Measurements from ENCODE around the gene ZFAND3.

Gene ZFAND3

DNA sequence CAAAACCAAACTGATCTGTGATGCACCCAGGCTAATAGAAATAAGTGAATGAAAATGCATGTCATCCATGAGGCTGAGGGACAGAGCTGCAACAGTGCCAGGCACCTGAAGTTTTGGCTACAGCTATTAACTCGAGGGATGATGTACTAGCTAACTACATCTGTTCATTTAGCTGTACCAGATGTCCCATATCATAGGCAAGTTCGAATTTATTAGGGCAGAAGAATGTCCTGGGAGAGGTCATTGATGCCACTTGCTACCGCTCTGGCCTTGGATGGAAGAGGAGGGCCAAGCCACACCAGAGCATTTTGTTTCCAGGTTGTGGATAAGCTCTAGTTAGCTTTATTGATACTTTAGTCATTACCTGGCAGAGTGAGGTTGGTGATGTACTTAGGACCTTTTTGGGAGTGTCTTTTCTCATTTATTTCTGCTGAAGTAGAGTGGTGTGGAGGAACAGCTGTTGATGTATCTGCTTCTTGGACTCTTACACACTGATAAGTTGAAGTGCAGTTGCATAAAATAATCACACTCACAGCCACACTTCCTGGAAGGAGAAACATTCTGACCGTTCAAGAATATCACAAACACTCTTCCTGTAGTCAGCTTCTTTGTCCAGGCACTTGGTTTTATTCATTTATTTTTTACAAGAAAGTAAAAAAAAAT lies 8.2 kb downstream of the ZFAND3 start:
- no CpG with 5 or more reads among the region's 4 CpGs for WGBS (ENCODE audit: insufficient coverage, insufficient read length)
- Histone ChIP-seq H3K4me1 (ENCODE audit: control insufficient read depth, insufficient read depth, low read length) (peaks cover 1% of the 10 kb centered on the region; the same call in 1 of the 2 replicates), H3K27ac (ENCODE audit: low read length) (no peak overlapping the region), H3K36me3 (ENCODE audit: control insufficient read depth, insufficient read depth, low read length) (no peaks in the 10 kb centered on the region), H3K27me3 (ENCODE audit: control insufficient read depth, insufficient read depth, low read length) (no peaks in the 10 kb centered on the region), H3K9me3 (ENCODE audit: control insufficient read depth, insufficient read depth, low read length) (no peaks in the 10 kb centered on the region), H3K4me3 (ENCODE audit: low read length) (no peak overlapping the region)
- no peak for DNase-seq (ENCODE audit: low read depth, low spot score)

DNA sequence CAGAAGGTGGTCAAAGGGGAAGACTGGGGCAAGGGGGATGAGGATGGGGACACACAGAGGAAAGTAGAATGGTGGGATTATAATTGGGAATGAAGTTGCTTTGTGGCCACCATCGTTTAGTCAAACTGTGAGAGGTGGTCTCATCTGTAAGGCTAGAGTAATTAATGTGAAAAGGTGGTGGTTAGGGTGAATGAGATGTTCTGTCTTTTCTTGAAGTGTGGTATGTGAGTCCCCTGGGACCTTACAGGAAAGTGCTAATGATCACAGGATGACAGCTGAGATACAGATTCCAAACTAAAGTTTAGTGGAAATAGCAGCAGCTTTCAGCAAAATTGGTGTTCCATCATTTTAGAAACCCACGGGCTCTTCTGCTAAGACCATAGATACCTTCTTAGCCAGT lies 10.7 kb downstream of the ZFAND3 start:
- WGBS (ENCODE audit: insufficient coverage, insufficient read length) = no CpG with 5 or more reads among the region's 2 CpGs
- H3K27ac ChIP-seq (ENCODE audit: low read length) = no peak overlapping the region
- H3K9me3 ChIP-seq (ENCODE audit: control insufficient read depth, insufficient read depth, low read length) = no peaks in the 10 kb centered on the region
- no peak for DNase-seq (ENCODE audit: low read depth, low spot score)
- peaks cover 1% of the 10 kb centered on the region; the same call in 1 of the 2 replicates for H3K4me1 ChIP-seq (ENCODE audit: control insufficient read depth, insufficient read depth, low read length)
- H3K27me3 ChIP-seq (ENCODE audit: control insufficient read depth, insufficient read depth, low read length) = no peaks in the 10 kb centered on the region
- H3K36me3 ChIP-seq (ENCODE audit: control insufficient read depth, insufficient read depth, low read length) = no peaks in the 10 kb centered on the region
- no peak overlapping the region for H3K4me3 ChIP-seq (ENCODE audit: low read length)

DNA sequence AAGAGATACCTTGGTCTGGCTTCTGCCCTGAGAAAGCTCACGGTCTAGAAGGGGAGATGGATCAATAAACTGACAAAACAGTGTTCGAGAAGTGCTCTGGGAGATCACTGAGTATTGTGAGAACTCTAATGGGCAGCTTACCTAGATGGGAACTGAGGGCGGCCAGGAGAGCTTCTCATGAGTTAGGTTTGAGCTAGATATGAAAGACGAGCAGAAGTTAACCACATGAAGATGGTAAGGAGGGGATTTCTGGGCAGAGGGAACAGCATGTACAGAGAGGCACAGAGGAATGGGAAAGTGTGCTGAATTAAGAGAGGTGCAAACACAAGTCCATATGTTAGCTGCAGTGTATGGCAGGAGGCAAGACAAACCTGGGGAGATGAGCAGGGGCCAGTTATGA lies 11.9 kb downstream of the ZFAND3 start:
- DNase-seq (ENCODE audit: low read depth, low spot score) = no peak
- Histone ChIP-seq H3K4me3 (ENCODE audit: low read length) (no peak overlapping the region), H3K36me3 (ENCODE audit: control insufficient read depth, insufficient read depth, low read length) (no peaks in the 10 kb centered on the region), H3K4me1 (ENCODE audit: control insufficient read depth, insufficient read depth, low read length) (peaks cover 1% of the 10 kb centered on the region; the same call in 1 of the 2 replicates), H3K27me3 (ENCODE audit: control insufficient read depth, insufficient read depth, low read length) (no peaks in the 10 kb centered on the region), H3K9me3 (ENCODE audit: control insufficient read depth, insufficient read depth, low read length) (no peaks in the 10 kb centered on the region), H3K27ac (ENCODE audit: low read length) (no peak overlapping the region)
- no CpG with 5 or more reads among the region's 4 CpGs for WGBS (ENCODE audit: insufficient coverage, insufficient read length)

DNA sequence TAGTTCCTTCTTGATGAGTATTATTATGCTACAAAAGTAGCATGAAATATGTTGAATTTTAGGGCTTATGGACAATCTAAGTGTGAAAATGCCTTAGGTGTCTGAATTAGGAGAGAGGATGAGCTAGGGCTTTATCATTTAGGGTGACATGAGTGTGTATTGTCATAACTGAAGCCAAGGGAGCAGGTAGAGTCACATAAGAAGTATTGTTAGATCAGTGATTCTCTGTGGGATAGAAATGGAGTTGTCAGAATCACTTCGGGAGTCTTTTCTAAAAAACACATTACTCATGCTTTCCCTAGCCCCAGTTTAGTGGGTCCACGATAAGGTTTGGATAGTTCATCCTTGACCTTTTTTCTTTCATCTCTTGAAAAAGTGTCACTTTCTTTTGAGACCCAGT lies 16.4 kb downstream of the ZFAND3 start:
- Histone ChIP-seq H3K4me3 (ENCODE audit: low read length) (no peak overlapping the region), H3K27ac (ENCODE audit: low read length) (no peak overlapping the region), H3K9me3 (ENCODE audit: control insufficient read depth, insufficient read depth, low read length) (no peaks in the 10 kb centered on the region), H3K4me1 (ENCODE audit: control insufficient read depth, insufficient read depth, low read length) (no peaks in the 10 kb centered on the region), H3K36me3 (ENCODE audit: control insufficient read depth, insufficient read depth, low read length) (no peaks in the 10 kb centered on the region), H3K27me3 (ENCODE audit: control insufficient read depth, insufficient read depth, low read length) (no peaks in the 10 kb centered on the region)
- WGBS (ENCODE audit: insufficient coverage, insufficient read length) = no CpG with 5 or more reads among the region's 2 CpGs
- DNase-seq (ENCODE audit: low read depth, low spot score) = no peak

DNA sequence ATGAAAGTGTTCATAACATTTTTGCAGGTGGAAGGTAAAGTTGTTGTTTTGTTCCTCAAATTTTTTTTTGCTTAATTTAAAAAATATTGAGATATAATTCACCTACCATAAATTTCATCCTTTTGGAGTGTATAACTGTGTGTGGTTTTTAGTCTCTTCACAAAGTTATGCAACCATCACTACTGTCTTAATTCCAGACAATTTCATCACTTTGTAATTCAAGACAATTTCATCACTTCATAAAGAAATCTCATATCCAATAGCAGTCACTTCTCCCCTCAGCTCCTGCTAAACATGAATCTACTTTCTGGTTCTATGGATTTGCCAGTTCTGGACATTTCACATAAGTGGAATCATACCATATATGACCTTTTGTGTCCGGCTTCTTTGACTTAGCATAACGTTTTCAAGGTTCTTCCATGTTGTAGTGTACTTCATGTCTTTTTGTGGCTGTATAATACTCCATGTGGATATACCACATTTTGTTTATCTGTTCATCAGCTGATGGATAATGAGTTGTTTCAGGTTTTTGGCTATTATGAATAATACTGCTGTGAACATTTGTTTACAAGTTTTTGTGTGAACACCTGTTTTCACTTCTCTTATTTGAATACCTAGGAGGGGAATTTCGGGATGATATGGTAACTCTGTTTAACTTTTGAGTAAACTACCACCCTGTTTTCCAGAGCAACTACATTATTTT lies 18.8 kb downstream of the ZFAND3 start:
- WGBS (ENCODE audit: insufficient coverage, insufficient read length) = no CpG with 5 or more reads among the region's 3 CpGs
- Histone ChIP-seq H3K4me3 (ENCODE audit: low read length) (no peak overlapping the region), H3K36me3 (ENCODE audit: control insufficient read depth, insufficient read depth, low read length) (no peaks in the 10 kb centered on the region), H3K4me1 (ENCODE audit: control insufficient read depth, insufficient read depth, low read length) (no peaks in the 10 kb centered on the region), H3K9me3 (ENCODE audit: control insufficient read depth, insufficient read depth, low read length) (no peaks in the 10 kb centered on the region), H3K27me3 (ENCODE audit: control insufficient read depth, insufficient read depth, low read length) (no peaks in the 10 kb centered on the region), H3K27ac (ENCODE audit: low read length) (no peak overlapping the region)
- DNase-seq (ENCODE audit: low read depth, low spot score) = no peak

DNA sequence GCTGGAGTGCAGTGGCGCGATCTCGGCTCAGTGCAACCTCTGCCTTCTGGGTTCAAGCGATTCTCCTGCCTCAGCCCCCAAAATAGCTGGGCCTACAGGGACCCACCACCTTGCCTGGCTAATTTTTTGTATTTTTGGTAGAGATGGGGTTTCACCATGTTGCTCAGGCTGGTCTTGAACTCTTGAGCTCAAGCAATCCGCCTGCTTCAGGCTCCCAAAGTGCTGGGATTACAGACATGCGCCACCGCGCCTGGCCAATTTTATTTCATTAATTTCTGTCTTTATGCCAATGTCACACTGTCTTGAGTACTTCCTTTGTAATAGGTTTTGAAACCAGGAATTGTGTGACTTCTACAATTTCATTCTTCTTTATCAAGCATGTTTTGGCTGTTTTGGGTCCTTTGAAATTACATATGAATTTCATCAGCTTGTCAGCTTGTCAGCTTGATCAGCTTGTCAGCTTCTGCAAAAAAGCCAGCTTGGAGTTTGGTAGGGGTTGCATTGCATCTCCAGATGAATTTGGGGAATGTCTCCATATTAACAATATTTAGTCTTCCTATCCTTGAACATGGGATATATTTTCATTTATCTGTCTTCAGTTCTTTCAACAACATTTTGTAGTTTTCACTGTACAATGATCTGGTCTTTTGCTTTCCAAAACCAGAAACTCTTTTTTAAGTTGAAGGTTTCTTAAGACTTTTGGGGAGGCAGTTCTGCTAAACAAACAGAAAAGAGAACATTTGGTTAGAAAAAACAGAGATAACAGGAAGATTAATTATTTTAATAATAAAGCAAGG lies 20.8 kb downstream of the ZFAND3 start:
- no peaks in the 10 kb centered on the region for H3K27me3 ChIP-seq (ENCODE audit: control insufficient read depth, insufficient read depth, low read length)
- no peaks in the 10 kb centered on the region for H3K9me3 ChIP-seq (ENCODE audit: control insufficient read depth, insufficient read depth, low read length)
- WGBS (ENCODE audit: insufficient coverage, insufficient read length) = no CpG with 5 or more reads among the region's 8 CpGs
- no peaks in the 10 kb centered on the region for H3K4me1 ChIP-seq (ENCODE audit: control insufficient read depth, insufficient read depth, low read length)
- H3K4me3 ChIP-seq (ENCODE audit: low read length) = no peak overlapping the region
- DNase-seq (ENCODE audit: low read depth, low spot score) = no peak
- H3K36me3 ChIP-seq (ENCODE audit: control insufficient read depth, insufficient read depth, low read length) = no peaks in the 10 kb centered on the region
- H3K27ac ChIP-seq (ENCODE audit: low read length) = no peak overlapping the region

DNA sequence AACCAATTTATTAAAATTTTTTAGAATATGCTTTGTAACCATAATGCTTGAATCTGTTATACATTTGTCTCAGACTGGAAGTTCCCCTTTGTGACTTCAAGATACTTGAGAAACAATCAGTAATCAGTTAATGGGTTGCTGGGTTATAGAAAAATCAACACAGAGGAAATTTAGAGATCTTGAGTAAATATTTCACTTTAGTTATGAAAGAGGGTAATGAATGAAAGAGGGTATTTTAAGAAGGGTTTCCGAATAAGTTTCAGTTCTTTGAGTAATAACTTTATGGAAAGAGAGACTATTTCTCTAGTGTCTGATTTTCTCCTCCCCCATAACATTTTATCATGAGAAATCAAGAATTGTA lies 21.4 kb downstream of the ZFAND3 start:
- Histone ChIP-seq H3K27me3 (ENCODE audit: control insufficient read depth, insufficient read depth, low read length) (no peaks in the 10 kb centered on the region), H3K4me1 (ENCODE audit: control insufficient read depth, insufficient read depth, low read length) (no peaks in the 10 kb centered on the region), H3K9me3 (ENCODE audit: control insufficient read depth, insufficient read depth, low read length) (no peaks in the 10 kb centered on the region), H3K27ac (ENCODE audit: low read length) (no peak overlapping the region), H3K4me3 (ENCODE audit: low read length) (no peak overlapping the region), H3K36me3 (ENCODE audit: control insufficient read depth, insufficient read depth, low read length) (no peaks in the 10 kb centered on the region)
- no peak for DNase-seq (ENCODE audit: low read depth, low spot score)
- WGBS (ENCODE audit: insufficient coverage, insufficient read length) = 100% methylated on average over 1 of the region's 1 CpG

DNA sequence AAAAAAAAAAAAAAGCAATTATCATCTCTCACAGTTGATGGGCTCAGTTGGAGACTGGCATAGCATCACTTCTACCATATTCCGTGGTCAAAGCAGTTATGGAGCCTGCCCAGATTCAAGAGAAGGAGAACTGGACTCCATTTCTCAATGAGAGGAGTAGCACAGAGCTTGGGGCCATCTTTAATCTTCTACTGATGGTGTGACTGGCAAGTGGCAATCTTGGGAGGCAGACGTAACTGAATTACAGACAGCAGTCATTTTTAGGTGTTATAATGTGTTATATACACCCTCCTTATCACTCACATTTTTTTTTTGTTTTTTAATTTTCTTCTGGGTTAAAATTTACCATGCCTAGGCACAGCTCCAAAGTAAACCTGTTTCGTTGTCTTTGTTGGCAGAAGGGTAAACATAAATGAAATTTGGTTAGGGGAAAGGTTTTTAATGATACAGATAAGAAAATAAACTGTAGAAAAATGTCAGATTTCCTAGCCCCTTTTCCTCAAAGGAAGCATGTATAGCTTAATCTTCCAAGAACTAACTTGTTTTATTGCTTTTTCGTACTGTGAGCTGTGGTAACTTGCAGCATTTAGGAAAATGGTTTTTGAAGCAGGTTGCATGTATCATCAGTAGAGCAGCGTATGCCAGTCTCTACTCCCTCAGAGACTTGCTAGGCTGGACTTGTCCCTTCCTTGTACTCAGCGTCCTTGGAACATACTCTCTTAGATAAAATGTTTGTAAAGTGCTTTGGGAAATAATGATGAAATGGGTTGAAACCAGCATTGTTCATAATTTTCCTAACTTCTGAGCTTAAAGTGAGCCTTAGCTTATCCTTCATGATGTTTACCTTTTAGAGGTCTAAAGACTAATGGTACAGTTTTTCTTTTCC lies 25.7 kb downstream of the ZFAND3 start:
- H3K36me3 ChIP-seq (ENCODE audit: control insufficient read depth, insufficient read depth, low read length) = no peaks in the 10 kb centered on the region
- WGBS (ENCODE audit: insufficient coverage, insufficient read length) = no CpG with 5 or more reads among the region's 6 CpGs
- no peaks in the 10 kb centered on the region for H3K4me1 ChIP-seq (ENCODE audit: control insufficient read depth, insufficient read depth, low read length)
- no peak for DNase-seq (ENCODE audit: low read depth, low spot score)
- H3K27ac ChIP-seq (ENCODE audit: low read length) = no peak overlapping the region
- no peak overlapping the region for H3K4me3 ChIP-seq (ENCODE audit: low read length)
- no peaks in the 10 kb centered on the region for H3K9me3 ChIP-seq (ENCODE audit: control insufficient read depth, insufficient read depth, low read length)
- H3K27me3 ChIP-seq (ENCODE audit: control insufficient read depth, insufficient read depth, low read length) = no peaks in the 10 kb centered on the region

DNA sequence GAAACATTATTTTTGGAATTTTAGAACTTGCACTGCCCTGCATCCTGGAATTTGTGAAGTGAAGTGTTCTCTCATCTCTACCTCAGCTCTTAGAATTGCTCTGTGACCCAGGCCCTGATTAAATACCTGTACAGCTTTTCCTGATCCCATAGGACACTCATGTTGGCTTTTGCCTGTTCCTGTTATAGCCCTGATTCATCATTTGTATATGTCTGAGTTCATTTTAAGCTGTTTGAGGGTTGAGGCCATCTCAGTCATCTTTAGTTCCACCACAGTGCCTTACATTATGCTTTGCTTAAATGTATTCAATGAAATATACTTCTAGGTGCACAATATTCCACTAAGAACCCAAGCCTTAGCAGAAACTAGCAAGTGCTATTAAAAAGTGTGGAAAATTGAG lies 26.4 kb downstream of the ZFAND3 start:
- no peak overlapping the region for H3K4me3 ChIP-seq (ENCODE audit: low read length)
- H3K27ac ChIP-seq (ENCODE audit: low read length) = no peak overlapping the region
- H3K27me3 ChIP-seq (ENCODE audit: control insufficient read depth, insufficient read depth, low read length) = no peaks in the 10 kb centered on the region
- no peaks in the 10 kb centered on the region for H3K36me3 ChIP-seq (ENCODE audit: control insufficient read depth, insufficient read depth, low read length)
- H3K9me3 ChIP-seq (ENCODE audit: control insufficient read depth, insufficient read depth, low read length) = no peaks in the 10 kb centered on the region
- DNase-seq (ENCODE audit: low read depth, low spot score) = no peak
- no peaks in the 10 kb centered on the region for H3K4me1 ChIP-seq (ENCODE audit: control insufficient read depth, insufficient read depth, low read length)

DNA sequence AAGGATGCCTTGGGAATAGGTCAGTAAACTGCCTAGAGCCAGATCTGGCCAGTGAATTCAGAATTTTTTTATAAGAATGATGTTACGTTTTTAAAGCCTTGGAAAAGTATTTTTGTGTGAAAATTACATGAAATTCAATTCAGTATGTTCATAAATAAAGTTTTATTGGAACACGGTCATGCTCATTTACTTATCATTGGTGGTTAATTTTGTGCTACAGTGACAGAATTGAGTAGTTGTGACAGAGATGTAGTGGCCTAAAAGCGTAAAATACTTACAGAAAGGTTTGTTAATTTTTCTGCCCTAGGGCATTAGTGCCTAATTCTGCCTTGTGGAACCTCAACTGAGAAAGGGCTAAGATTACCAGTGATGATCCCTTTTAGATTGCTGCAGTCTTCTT lies 28.2 kb downstream of the ZFAND3 start:
- Histone ChIP-seq H3K27me3 (ENCODE audit: control insufficient read depth, insufficient read depth, low read length) (no peaks in the 10 kb centered on the region), H3K27ac (ENCODE audit: low read length) (no peak overlapping the region), H3K4me1 (ENCODE audit: control insufficient read depth, insufficient read depth, low read length) (no peaks in the 10 kb centered on the region), H3K4me3 (ENCODE audit: low read length) (no peak overlapping the region), H3K36me3 (ENCODE audit: control insufficient read depth, insufficient read depth, low read length) (no peaks in the 10 kb centered on the region), H3K9me3 (ENCODE audit: control insufficient read depth, insufficient read depth, low read length) (no peaks in the 10 kb centered on the region)
- no CpG with 5 or more reads among the region's 3 CpGs for WGBS (ENCODE audit: insufficient coverage, insufficient read length)
- no peak for DNase-seq (ENCODE audit: low read depth, low spot score)

All from iPS DF 6.9 (cell line).